Measurements from ENCODE around the gene CCT8.
"Not testable (repeated sequence)": the region's sequence is repeated elsewhere in the genome, so short reads cannot be mapped to it uniquely, and the experiment has no call there.

Gene CCT8

DNA sequence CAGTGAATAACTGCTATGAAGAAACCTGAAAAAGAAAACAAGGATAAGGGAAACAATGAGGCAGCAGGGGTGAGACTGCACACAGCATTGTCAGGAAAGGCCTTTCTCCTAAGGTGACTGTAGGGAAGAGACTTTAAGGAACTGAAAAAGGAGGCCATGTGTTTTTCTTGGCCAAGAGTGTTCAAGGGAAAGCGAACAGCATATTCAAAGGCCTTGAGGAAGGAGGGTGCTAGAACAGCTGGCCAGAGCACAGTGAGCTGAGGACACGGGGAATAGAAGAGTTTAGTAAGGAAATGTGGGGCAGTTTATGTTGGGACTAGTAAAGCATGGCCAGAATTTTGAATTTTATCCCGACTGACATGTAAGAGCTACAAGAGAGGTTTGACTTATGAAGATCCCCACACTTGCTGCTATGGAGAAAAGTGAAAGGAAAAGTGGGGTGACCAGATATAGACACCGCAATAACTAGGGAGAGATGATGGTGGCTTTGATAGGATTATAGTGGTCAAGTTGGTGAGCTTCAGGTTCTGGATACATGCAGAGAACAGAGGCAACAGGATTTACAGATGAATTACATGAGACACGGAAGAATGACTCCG lies 55.7 kb downstream of the CCT8 start:
- no peak for DNase-seq

DNA sequence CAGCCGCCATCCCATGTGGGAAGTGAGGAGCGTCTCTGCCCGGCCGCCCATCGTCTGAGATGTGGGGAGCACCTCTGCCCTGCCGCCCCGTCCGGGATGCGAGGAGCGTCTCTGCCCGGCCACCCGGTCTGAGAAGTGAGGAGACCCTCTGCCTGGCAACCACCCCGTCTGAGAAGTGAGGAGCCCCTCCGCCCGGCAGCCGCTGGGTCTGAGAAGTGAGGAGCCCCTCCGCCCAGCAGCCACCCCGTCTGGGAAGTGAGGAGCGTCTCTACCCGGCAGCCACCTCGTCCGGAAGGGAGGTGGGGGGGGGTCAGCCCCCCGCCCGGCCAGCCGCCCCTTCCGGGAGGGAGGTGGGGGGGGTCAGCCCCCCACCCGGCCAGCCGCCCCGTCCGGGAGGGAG lies 62.2 kb downstream of the CCT8 start:
- DNase-seq, result not testable (repeated sequence)

DNA sequence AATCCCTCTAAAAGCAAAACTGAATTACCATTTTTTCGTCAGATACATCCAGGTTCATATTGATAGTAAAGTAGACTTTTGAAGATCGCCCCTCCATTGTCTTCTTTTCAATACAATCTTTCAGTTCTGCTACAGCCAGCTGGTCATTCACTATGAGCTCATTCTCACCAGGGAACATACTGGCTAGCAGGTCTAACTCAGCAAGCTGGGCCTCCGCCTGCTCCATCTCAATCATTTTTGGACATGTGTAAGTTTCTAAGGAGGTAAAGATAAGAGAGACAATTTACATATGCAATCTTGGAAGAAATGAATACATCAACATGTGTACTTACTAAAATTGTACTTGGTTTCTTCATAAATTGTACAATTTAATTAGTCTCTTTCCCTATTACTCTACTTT lies 65.1 kb downstream of the CCT8 start:
- DNase-seq, result no peak

DNA sequence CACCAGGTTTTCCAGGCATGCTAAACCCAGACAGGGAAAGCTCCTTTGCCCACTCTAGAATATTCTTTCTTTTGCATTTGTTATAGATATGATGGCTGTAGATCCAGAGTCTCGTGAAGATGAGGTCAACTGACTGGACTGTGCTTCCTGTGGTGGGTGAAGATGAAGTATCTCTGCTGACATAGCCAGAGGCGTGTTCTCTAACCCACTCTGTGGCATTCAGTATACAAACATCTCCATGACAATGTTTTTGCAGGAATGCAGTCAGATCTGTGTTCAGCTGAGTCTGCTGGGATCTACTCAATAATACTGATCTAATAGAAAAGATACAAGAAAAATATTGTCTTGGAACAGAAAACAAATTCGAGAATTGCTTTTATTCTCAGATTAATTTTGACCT lies 65.6 kb downstream of the CCT8 start:
- no peak for DNase-seq

DNA sequence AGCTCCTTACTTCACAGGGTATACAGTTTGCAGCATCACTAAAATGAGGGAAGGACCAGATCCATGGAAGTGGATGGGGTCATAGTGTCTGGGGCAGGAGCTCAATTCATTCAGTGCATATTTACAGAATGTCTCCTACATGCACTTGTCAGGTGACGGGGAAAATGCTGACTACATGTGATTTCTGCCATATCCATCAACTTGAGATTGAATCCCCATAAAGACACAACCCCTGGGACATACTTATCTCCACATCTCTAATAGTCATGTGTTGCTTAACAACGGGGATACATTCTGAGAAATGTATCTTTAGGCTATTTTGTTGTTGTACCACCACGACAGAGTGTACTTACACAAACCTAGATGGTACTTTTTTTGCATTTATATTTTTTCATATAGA lies 66.3 kb downstream of the CCT8 start:
- DNase-seq, result no peak

Measured in left hindlimb (tissue), 1 donor.